ENCODE measurements around the gene IDI2.

IDI2 gene

DNA sequence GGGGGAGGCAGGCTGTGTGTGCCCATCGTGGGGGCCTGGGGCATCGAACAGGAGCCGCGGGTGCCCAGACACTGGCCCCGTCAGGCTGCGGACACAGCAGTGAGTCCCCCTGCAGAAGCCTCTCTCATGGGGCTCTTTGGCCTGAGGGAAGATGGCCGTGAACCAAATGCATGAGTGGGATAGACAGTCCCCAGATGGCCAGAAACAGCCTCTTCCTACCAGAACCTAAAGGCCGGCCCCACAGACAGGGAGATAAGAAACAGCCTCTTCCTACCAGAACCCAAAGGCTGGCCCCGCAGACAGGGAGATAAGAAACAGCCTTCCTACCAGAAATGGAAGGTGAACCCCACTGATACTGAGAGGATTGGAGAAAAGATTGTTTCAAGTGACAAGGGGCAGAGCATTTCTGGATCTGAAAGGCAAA, 16.6 kb downstream of the IDI2 start:
- no peak for DNase-seq (ENCODE audit: low read depth)
- TF ChIP-seq, protein P1, sequence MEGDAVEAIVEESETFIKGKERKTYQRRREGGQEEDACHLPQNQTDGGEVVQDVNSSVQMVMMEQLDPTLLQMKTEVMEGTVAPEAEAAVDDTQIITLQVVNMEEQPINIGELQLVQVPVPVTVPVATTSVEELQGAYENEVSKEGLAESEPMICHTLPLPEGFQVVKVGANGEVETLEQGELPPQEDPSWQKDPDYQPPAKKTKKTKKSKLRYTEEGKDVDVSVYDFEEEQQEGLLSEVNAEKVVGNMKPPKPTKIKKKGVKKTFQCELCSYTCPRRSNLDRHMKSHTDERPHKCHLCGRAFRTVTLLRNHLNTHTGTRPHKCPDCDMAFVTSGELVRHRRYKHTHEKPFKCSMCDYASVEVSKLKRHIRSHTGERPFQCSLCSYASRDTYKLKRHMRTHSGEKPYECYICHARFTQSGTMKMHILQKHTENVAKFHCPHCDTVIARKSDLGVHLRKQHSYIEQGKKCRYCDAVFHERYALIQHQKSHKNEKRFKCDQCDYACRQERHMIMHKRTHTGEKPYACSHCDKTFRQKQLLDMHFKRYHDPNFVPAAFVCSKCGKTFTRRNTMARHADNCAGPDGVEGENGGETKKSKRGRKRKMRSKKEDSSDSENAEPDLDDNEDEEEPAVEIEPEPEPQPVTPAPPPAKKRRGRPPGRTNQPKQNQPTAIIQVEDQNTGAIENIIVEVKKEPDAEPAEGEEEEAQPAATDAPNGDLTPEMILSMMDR (conservative IDR thresholded peaks at IDR 0.05; ENCODE audit: low read length): no peak

DNA sequence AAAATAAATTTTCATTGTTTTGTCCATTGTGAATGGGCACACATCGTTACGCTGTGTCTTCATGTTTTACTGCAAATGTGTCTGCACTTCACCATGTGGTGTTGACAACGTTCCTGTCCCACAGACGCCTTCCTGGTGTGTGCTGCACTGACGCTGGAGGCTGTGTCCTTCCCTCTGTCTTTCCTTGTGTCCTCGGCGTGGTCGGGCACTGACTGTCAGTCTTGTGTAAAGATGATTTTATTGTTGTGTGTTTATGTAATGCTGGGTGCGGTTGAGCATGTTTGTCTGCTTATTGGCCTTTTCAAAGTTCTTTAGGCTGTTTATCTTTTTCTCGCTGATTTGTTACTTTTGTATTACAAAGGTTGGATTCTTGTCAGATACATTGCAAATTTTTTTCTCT, 18.1 kb downstream of the IDI2 start:
- DNase-seq (ENCODE audit: low read depth): no peak
- H3K4me3 ChIP-seq (ENCODE audit: low read length): no peak overlapping the region
- TF ChIP-seq, protein P1 (conservative IDR thresholded peaks at IDR 0.05; ENCODE audit: low read length): no peak

More for the DNA sequence above, 16.6 kb downstream of the IDI2 start:
- no peak overlapping the region for H3K4me3 ChIP-seq (ENCODE audit: low read length)

DNA sequence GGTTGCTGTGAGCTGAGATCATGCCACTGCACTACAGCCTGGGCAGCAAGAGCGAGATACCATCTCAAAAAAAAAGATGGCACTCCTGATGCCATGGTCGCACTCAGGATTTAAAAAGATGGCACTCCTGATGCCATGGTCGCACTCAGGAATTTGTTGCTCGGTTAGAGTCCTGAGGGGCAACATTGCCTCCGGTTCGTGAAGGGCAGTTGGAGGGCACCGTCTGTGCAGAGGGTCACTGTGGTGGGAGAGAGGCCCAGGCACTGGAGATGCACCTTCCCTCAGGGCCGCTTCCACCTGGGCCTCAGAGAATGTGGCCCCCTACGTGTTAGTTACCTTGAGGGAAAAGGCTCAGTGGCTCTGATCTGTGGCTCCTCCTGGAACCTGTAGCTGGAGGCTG, 19.1 kb downstream of the IDI2 start:
- no peak overlapping the region for H3K4me3 ChIP-seq (ENCODE audit: low read length)
- DNase-seq (ENCODE audit: low read depth): no peak
- TF ChIP-seq, protein P1 (conservative IDR thresholded peaks at IDR 0.05; ENCODE audit: low read length): no peak

DNA sequence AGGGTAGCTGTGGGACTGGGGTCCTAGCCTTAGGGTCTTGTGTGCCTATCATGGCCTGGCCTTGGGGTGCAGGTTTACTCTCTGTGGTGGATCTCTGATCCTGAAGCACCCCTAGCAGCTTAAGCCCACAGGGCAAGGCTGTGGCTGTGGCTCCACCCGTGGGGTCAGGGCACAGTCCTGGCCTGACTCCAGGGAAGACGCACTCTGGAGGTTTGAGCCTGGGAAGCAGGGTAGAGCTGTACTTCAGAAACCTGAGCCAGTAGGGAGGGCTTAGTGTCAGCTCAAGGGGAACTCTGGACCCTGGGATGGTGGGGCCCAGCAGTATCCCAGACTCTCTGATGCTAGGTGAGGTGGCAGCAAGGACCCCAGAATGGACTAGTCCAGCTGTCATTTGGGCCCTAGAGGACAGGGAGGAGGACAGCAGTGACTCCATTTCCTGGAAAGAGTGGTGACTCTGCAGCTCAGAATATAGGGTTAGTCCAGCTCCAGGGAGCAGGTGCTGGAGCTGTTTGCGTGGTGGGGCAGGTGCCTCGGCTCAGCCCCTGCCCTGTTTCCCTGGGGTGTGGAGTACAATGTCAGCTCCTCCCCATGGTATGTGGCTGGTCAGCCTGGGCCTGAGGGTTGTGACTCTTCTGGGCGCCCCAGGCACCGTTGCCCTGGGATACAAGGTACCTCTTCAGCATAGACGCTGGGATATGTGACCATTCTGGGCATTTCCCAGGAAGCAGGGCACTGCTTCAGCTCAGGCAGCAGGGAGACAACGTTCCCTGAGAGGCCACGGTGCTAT, 21.6 kb downstream of the IDI2 start:
- no peak for DNase-seq (ENCODE audit: low read depth)
- H3K4me3 ChIP-seq (ENCODE audit: low read length): no peak overlapping the region
- TF ChIP-seq, protein P1 (conservative IDR thresholded peaks at IDR 0.05; ENCODE audit: low read length): no peak

DNA sequence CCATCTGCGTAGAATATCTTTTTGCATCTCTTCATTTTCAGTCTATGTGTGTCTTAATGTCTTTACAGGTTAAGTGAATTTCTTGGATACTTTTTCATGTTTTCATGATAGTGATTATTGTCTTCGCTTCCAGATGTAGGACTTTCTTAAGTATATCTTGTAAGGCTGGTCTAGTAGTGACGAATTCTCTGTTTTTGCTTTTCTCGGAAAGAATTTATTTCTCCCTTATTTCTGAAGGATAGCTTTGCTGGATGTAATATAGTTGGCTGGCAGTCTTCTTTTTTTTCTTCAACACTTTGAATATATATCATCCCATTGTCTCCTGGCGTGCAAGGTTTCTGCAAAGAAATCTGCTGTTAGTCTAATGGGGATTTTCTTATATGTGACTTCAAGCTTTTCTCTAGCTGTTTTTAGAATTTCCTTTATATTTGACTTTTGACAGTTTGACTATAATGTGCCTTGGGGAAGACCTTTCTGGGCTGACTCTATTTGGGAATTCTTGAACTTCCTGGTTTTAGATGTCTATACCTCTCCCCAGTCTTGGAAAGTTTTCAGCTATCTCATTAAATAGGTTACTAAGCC, 23.1 kb downstream of the IDI2 start:
- H3K4me3 ChIP-seq (ENCODE audit: low read length): no peak overlapping the region
- TF ChIP-seq, protein P1 (conservative IDR thresholded peaks at IDR 0.05; ENCODE audit: low read length): no peak
- DNase-seq (ENCODE audit: low read depth): no peak

DNA sequence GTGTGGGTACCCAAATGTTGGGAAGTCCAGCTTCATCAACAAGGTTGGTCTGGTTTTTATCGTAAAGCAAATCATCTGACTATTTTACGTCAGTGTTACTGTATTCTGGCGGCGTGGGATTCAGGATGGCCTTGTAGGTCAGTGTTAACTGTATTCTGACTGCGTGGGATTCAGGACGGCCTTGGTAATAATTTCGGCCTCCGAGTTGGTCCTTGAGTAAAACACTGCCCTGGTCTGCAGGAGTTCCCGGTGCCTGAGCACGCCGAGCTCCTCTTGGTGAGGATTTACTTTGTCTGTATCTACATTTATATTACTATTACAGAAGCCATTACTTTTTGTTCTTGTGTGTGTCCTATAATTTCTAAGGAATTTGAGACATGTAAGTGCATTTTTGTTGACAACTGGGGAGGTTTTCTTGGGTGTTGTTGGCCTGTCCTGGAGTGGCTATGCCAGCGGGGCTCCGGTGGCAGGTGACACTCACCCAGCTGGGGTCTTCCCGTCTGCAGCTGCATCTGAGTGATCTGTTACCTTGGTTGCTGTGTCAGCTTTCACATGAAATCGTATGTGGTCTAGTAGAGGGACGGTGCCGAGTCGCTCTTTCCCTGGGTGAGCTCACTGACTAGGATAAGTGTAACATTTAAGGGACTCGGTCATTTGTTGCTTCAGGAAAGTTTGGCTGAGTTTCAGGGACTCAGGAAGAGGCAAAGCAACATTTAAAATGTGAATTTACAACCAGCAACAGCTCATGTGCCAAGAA, 28.2 kb downstream of the IDI2 start:
- H3K4me3 ChIP-seq (ENCODE audit: low read length): no peak overlapping the region
- TF ChIP-seq, protein P1 (conservative IDR thresholded peaks at IDR 0.05; ENCODE audit: low read length): no peak
- no peak for DNase-seq (ENCODE audit: low read depth)
